SK-N-MC (cell line): Measurements from ENCODE around the gene TRIM41.
"Not testable (repeated sequence)": the region's sequence is repeated elsewhere in the genome, so short reads cannot be mapped to it uniquely, and the experiment has no call there.

Experiments
- DNase-seq: peaks from one replicate; pipeline ENCODE4 v3.0.0-alpha.2; 2011; ENCODE audit warnings: low read depth, low spot score
- H3K27ac ChIP-seq: fragments of 200-600 bp; sonication (generic); 2 replicates; pipeline ENCODE4 v1.5.1; 2016; ENCODE audit warnings: mixed run types
- H3K36me3 ChIP-seq: fragments of 200-600 bp; sonication (generic); 2 replicates; pipeline ENCODE4 v1.6.1; 2017; ENCODE audit warnings: antibody characterized with exemption, low read length, mixed read lengths; ENCODE audit not compliant: insufficient read depth
- H3K4me3 ChIP-seq: fragments of 200-600 bp; sonication (generic); 2 replicates; pipeline ENCODE4 v1.5.1; 2016
- H3K9ac ChIP-seq: fragments of 200-600 bp; sonication (generic); 2 replicates; pipeline ENCODE4 v1.8.0; 2017; ENCODE audit warnings: mixed run types, mixed read lengths; ENCODE audit not compliant: insufficient read length
- H3K9me3 ChIP-seq: fragments of 200-600 bp; sonication (generic); 2 replicates; pipeline ENCODE4 v1.6.1; 2017; ENCODE audit warnings: low read depth, mild to moderate bottlenecking, antibody characterized with exemption, low read length, moderate library complexity, mixed read lengths
- EZH2 ChIP-seq: fragments of 200-600 bp; sonication (generic); IDR thresholded peaks from one replicate; pipeline ENCODE4 v1.6.1; 2017; ENCODE audit warnings: antibody characterized with exemption
- FOXP2 ChIP-seq: optimal IDR thresholded peaks from 2 replicates; pipeline ENCODE3; 2011; ENCODE audit warnings: mild to moderate bottlenecking, moderate library complexity; ENCODE audit not compliant: insufficient read depth; ENCODE audit errors: extremely low read length, control extremely low read depth
- POLR2AphosphoS5 ChIP-seq: IDR thresholded peaks from 2 replicates; pipeline ENCODE4 v1.6.1; 2012; ENCODE audit warnings: mild to moderate bottlenecking, low read depth, low read length, borderline replicate concordance

TRIM41 gene

DNA sequence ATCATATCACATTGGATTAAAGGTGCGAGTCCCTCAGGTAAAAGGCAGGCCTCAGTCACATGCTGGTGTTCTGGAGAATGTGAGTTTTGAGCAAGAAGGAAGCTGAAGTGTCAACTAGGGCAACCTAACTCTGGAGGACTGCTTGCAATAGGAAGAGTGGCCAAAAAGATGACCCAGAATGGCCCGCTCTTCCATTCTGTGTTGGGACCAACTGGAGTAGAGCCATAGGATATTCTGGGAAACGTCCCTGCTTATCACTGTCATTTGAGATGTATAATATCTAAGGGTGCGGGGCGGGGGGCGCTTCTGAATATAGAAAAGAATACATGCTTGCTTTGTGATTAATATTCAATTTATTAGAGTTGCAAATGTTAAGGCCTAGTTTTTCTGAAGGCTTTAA is 11.0 kb upstream of the TRIM41 start:
- H3K4me3 ChIP-seq = no peak overlapping the region
- H3K9me3 ChIP-seq = no peaks in the 10 kb centered on the region
- H3K36me3 ChIP-seq = no peaks in the 10 kb centered on the region
- no peak for DNase-seq
- H3K9ac ChIP-seq = no peak overlapping the region
- TF ChIP-seq POLR2AphosphoS5 (no peak), EZH2 (no peak), FOXP2 (no peak)
- H3K27ac ChIP-seq = no peak overlapping the region

DNA sequence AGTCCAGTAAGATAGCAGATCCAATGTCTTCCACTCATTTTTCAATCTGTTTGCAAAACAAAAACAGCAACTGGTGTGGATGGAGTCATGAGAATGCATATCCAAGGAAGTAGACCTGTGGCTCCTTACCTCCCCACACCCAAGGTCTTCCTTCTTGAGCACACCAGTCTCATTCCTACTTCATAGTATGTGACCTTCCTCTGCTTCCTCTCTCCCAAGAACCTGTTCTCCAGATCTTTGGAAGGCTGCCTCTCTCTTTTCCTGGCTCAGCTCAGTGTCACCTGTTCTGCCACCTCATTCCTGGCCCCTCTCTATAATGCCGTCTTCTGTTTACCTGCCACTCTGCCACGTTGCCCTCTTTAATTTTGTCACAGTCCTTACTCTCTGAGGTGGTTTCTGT is 10.1 kb upstream of the TRIM41 start:
- Histone ChIP-seq H3K4me3 (no peak overlapping the region), H3K36me3 (no peaks in the 10 kb centered on the region), H3K9me3 (no peaks in the 10 kb centered on the region), H3K27ac (no peak overlapping the region), H3K9ac (no peak overlapping the region)
- no peak for DNase-seq
- TF ChIP-seq FOXP2 (no peak), EZH2 (no peak), POLR2AphosphoS5 (no peak)

DNA sequence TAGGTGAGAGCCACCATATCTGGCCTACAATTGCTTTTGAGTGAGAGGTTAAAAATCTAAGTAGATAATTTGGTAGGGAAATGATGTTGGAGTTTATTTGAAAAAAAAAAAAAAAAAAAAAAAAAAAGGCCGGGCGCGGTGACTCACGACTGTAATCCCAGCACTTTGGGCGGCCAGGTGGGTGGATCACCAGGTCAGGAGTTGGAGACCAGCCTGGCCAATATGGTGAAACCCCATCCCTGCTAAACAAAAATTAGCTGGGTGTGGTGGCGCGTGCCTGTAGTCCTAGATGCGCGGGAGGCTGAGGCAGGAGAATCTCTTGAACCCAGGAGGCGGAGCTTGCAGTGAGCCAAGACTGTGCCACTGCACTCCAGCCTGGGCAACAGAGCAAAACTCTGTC is 8.8 kb upstream of the TRIM41 start:
- not testable (repeated sequence) for DNase-seq, H3K27ac ChIP-seq, H3K36me3 ChIP-seq, H3K9me3 ChIP-seq, H3K9ac ChIP-seq, H3K4me3 ChIP-seq

DNA sequence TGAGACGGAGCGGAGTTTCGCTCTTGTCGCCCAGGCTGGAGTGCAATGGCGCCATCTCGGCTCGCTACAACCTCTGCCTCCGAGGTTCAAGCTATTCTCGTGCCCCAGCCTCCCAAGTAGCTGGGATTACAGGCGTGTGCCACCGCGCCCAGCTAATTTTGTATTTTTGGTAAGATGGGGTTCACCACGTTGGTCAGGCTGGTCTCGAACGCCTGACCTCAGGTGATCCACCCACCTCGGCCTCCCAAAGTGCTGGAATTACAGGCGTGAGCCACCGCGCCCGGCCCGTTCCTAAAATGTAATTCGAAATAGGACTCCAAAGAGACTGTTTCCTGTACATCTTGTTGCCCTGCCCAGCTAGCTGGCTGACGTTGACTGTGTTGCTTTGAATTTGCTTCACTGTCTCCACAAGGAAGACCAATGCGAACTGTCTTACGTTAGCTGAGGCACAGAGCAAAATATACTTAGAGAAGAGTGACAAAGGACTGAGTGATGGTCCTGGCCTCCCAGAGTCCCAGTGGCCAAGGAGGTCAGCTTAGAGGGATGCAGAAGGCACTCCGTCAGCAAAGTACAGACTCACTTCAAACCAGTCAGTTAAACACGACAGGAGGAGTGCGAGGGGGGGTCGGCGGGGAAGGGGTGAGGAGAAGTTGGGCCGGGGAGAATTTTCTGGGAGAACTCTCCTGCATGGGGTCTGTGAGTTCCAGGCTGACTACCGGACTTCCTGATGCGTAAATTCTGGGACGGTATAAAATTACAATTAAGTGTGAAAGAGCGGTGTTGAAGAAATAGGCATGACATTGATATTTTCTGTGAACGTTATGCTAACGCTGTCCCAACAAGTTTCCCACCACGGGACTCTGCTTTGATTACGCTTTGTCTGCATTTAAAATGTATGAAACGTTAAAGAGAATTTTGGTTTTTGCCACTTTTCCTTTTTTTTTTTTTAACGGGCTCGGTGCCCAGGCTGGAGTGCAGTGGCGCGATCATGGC is 6.8 kb upstream of the TRIM41 start:
- H3K9me3 ChIP-seq = no peaks in the 10 kb centered on the region
- TF ChIP-seq EZH2 (no peak), FOXP2 (no peak), POLR2AphosphoS5 (no peak)
- no peak for DNase-seq
- H3K27ac ChIP-seq = no peak overlapping the region; the same call in 1 of the 2 replicates
- H3K9ac ChIP-seq = peak overlapping the region; percentile 69
- peak overlapping the region; percentile 87 for H3K4me3 ChIP-seq
- H3K36me3 ChIP-seq = no peaks in the 10 kb centered on the region

DNA sequence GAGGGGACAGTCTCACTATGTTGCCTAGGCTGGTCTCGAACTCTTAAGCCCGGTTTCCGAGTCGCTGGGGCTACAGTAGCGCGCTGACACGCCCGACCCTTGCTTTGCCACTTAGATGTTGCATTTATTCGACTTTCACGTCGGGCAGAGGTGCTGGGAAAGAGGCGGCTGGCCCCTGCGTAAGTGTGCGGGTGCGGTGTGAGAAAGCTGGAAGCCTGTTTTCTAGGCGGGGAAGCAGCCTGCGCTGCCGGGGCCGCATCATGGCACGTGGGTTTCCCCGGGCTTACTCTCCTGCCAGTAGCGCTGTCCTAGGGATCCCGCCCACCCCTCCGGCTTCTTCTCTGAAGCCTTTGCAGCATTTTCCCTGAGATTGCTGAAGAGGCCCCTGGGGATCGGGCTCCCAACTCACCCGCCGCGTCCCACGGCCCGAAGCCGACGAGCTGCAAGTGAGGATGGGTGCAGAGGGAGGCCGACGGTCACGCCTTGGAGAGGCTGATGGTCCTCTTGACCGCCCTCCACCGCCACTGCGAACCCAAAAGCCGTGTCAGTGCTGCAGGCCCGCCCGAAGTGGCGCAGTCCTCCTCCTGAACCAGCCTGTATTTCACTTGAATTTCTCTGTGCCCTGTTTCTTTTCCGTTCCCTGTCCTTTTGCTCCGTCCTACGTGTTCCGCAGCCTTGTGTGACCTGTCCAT is 5.8 kb upstream of the TRIM41 start:
- Histone ChIP-seq H3K9me3 (no peaks in the 10 kb centered on the region), H3K36me3 (no peaks in the 10 kb centered on the region), H3K4me3 (peak overlapping the region; percentile 87), H3K9ac (peak overlapping the region; percentile 29), H3K27ac (peak overlapping the region; percentile 23; the same call in 1 of the 2 replicates)
- DNase-seq = no peak
- no peak for TF ChIP-seq FOXP2

DNA sequence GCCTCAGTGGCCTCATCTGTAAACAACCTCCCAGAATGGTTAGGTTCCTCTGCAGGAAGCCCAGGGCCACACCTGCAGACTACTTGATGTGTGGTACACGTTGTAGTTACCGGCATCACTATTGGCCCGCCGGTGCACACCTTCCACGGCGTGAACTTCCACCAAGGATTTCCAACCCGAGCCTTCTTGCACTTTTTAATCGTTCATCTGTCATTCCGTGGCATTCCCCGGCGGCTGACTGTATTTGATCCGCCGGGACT is 5.3 kb upstream of the TRIM41 start:
- no peak for DNase-seq
- Histone ChIP-seq H3K27ac (peak overlapping the region; percentile 23; the same call in 1 of the 2 replicates), H3K9me3 (no peaks in the 10 kb centered on the region), H3K4me3 (peak overlapping the region; percentile 87), H3K9ac (no peak overlapping the region), H3K36me3 (no peaks in the 10 kb centered on the region)
- TF ChIP-seq EZH2 (no peak), FOXP2 (no peak), POLR2AphosphoS5 (no peak)

DNA sequence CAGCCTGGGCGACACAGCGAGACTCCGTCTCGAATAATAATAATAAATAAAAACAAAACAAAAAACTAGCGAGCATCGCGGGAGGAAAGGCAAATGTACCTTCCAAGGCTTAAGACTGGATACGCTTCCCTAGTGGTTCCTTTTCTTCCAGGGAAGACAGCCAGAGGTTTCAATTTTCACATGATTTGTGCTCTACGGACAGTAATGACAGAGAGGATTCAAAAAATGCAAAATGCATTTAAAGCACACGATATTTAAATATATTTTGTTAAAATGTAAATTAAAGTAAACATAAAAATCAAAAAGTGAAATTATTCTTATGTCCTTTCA is 4.3 kb upstream of the TRIM41 start:
- DNase-seq = no peak
- H3K4me3 ChIP-seq = peak overlapping the region; percentile 87
- no peak overlapping the region for H3K27ac ChIP-seq

DNA sequence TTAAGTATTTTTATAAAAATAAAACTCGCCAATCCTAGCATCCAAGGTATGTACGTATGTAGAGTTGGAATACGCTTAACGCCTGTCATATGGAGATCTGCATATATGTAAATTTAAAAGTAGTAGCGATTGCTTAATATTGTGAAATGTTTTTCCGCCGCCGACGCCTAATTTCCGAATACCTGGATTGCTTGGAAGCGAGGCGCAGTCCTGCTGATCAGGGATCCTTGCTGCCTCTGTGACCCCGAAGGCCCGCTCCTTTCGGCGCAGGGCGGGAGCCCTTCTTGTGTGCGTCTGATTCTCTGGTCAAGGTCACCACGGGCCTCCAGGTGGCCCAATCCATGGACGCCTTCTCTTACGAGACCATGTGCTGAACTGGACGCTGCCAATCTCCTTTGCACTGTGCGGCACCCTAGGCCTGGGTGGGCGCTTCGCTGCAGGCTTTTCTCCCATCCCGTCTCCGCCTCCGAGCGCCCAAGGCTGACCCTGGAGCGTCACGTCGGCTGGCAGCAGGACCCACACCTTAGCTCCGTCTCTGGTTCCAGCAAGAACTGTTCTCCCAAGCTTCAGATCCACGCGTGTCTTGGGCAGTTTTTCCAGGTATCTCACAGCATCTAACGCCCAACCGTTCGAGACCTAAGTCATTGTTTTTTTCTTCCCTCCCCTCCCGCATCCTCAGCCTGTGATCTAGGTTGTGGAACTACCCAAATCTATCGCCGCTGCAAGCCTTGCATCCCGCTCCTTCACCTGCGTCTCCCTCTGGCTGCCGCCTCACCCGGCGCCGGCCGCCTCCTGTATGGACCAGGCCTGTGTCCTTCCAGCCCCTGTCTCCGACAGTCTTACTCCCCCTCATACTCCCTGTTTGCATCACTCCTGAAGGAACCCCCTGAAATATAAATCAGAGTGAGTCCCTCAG is 3.6 kb upstream of the TRIM41 start:
- H3K9ac ChIP-seq = no peak overlapping the region
- no peaks in the 10 kb centered on the region for H3K9me3 ChIP-seq
- no peak for DNase-seq
- no peak overlapping the region for H3K27ac ChIP-seq
- TF ChIP-seq EZH2 (no peak), POLR2AphosphoS5 (no peak), FOXP2 (no peak)
- no peak overlapping the region for H3K4me3 ChIP-seq
- no peaks in the 10 kb centered on the region for H3K36me3 ChIP-seq

More for the DNA sequence above, 4.3 kb upstream of the TRIM41 start:
- no peaks in the 10 kb centered on the region for H3K9me3 ChIP-seq
- H3K9ac ChIP-seq = no peak overlapping the region
- no peaks in the 10 kb centered on the region for H3K36me3 ChIP-seq
- no peak for TF ChIP-seq EZH2
- TF ChIP-seq POLR2AphosphoS5 = no peak
- TF ChIP-seq FOXP2 = no peak
